RWPE2 (cell line): ENCODE results near the gene PNKD.

Experiments
- ATAC-seq: fragments of 200-7000 bp; cut with Tn5 transposase; 3 replicates; pipeline ENCODE4 v1.9.1; 2021; ENCODE audit warnings: low read depth
- DNase-seq: peaks from one replicate; pipeline ENCODE4 v3.0.0-alpha.2; 2020; ENCODE audit warnings: low spot score
- H3K27ac ChIP-seq: fragments of 450-650 bp; 2 replicates; pipeline ENCODE4 v1.5.1; 2017; ENCODE audit warnings: mild to moderate bottlenecking; ENCODE audit not compliant: poor library complexity, severe bottlenecking
- H3K27me3 ChIP-seq: fragments of 250-450 bp; sonication (Bioruptor Pico); 2 replicates; pipeline ENCODE4 v1.5.1; 2021; ENCODE audit warnings: mild to moderate bottlenecking, moderate library complexity; ENCODE audit not compliant: insufficient read depth, poor library complexity, severe bottlenecking
- H3K36me3 ChIP-seq: fragments of 250-450 bp; sonication (Bioruptor Pico); 2 replicates; pipeline ENCODE4 v1.5.1; 2020; ENCODE audit warnings: low read depth, mild to moderate bottlenecking, moderate library complexity
- H3K4me1 ChIP-seq: fragments of 250-450 bp; sonication (Bioruptor Pico); 2 replicates; pipeline ENCODE4 v1.5.1; 2021; ENCODE audit warnings: mild to moderate bottlenecking, moderate library complexity; ENCODE audit not compliant: insufficient read depth, poor library complexity, severe bottlenecking
- H3K4me3 ChIP-seq: fragments of 250-450 bp; sonication (Bioruptor Pico); 2 replicates; pipeline ENCODE4 v1.5.1; 2021; ENCODE audit warnings: mild to moderate bottlenecking, moderate library complexity; ENCODE audit not compliant: severe bottlenecking
- H3K9me3 ChIP-seq: fragments of 250-450 bp; sonication (Bioruptor Pico); 2 replicates; pipeline ENCODE4 v1.5.1; 2021; ENCODE audit warnings: mild to moderate bottlenecking, moderate library complexity; ENCODE audit not compliant: severe bottlenecking
- CTCF ChIP-seq: fragments of 450-650 bp; IDR thresholded peaks from one replicate; pipeline ENCODE4 v1.5.1; 2017; ENCODE audit warnings: mild to moderate bottlenecking, moderate library complexity; ENCODE audit not compliant: poor library complexity, severe bottlenecking

Gene PNKD

GRCh38 chr2:218301176-218301819 is 31.0 kb downstream of the PNKD start:
- Histone ChIP-seq H3K36me3 (no peaks in the 10 kb centered on the region), H3K4me1 (peaks cover 20% of the 10 kb centered on the region), H3K27me3 (no peaks in the 10 kb centered on the region), H3K9me3 (no peaks in the 10 kb centered on the region), H3K27ac (no peak overlapping the region), H3K4me3 (no peak overlapping the region)
- DNase-seq (no peak), ATAC-seq (peak; percentile 32)
- peak; percentile 95 for TF ChIP-seq CTCF

GRCh38 chr2:218305383-218305782 is 35.1 kb downstream of the PNKD start:
- Histone ChIP-seq H3K27ac (no peak overlapping the region), H3K4me3 (no peak overlapping the region), H3K9me3 (no peaks in the 10 kb centered on the region), H3K27me3 (no peaks in the 10 kb centered on the region), H3K36me3 (no peaks in the 10 kb centered on the region), H3K4me1 (no peaks in the 10 kb centered on the region)
- DNase-seq (no peak), ATAC-seq (no peak)
- TF ChIP-seq CTCF = no peak

GRCh38 chr2:218306184-218306920 is 36.0 kb downstream of the PNKD start:
- Histone ChIP-seq H3K9me3 (no peaks in the 10 kb centered on the region), H3K4me3 (no peak overlapping the region), H3K27me3 (no peaks in the 10 kb centered on the region), H3K4me1 (no peaks in the 10 kb centered on the region), H3K36me3 (no peaks in the 10 kb centered on the region), H3K27ac (no peak overlapping the region)
- no peak for TF ChIP-seq CTCF
- no peak for DNase-seq
- ATAC-seq = no peak

GRCh38 chr2:218307415-218308090 is 37.2 kb downstream of the PNKD start:
- Histone ChIP-seq H3K4me1 (no peaks in the 10 kb centered on the region), H3K9me3 (no peaks in the 10 kb centered on the region), H3K27ac (no peak overlapping the region), H3K4me3 (no peak overlapping the region), H3K27me3 (no peaks in the 10 kb centered on the region), H3K36me3 (no peaks in the 10 kb centered on the region)
- DNase-seq (no peak), ATAC-seq (no peak)
- TF ChIP-seq CTCF = no peak
